Subcutaneous adipose tissue (tissue), 4 donors: Measurements from ENCODE around the gene CFAP221. TPM values are rescaled to one million over a fixed set of nuclear protein-coding genes. Genes with fewer than 3 reads are reported as not detected.

ENCODE experiments used
- CTCF ChIP-seq: fragments of 450-650 bp; IDR thresholded peaks from one replicate; pipeline ENCODE4 v1.5.1; 2016; ENCODE audit warnings: low read depth, mild to moderate bottlenecking, control low read depth, antibody characterized with exemption, moderate library complexity
- total RNA-seq, 4 donors: library from RNA; depleted of rRNA; stranded (reverse); fragments of >200 nt; gene quantifications; one replicate each; pipeline ENCODE4 v1.1.0, GENCODE V29; 2016

CFAP221 gene
- total RNA-seq, 4 donors from 2014 or later = 1.3 to 1.4 (median 1.3) TPM; not detected in 1

- TF ChIP-seq CTCF = no peak
Observed at GRCh38 chr2:119516121-119516520, 28.1 kb upstream of the CFAP221 start.

GRCh38 chr2:119517433-119517832 is 26.8 kb upstream of the CFAP221 start:
- TF ChIP-seq CTCF = no peak

- no peak for TF ChIP-seq CTCF
Observed at GRCh38 chr2:119518401-119519056, 25.7 kb upstream of the CFAP221 start.

- no peak for TF ChIP-seq CTCF
Observed at GRCh38 chr2:119519057-119519408, 25.2 kb upstream of the CFAP221 start.

GRCh38 chr2:119520696-119521432 is 23.4 kb upstream of the CFAP221 start:
- no peak for TF ChIP-seq CTCF

- TF ChIP-seq CTCF = no peak
Observed at GRCh38 chr2:119521433-119522050, 22.7 kb upstream of the CFAP221 start.

- no peak for TF ChIP-seq CTCF
Observed at GRCh38 chr2:119522671-119523070, 21.6 kb upstream of the CFAP221 start.
